Mammary epithelial cell (primary cell): ENCODE results near the gene TMEM9.

Experiments
- CTCF ChIP-seq, 2 donors: IDR thresholded peaks in 1 of 2; conservative IDR thresholded peaks in 1 of 2; 2 replicates each; pipeline ENCODE4 v1.5.1; 2011 to 2012; ENCODE audit warnings: inconsistent platforms in 2 of 2, low read length in 2 of 2, mild to moderate bottlenecking in 2 of 2, control low read depth in 1 of 2, low read depth in 1 of 2; ENCODE audit not compliant: insufficient read depth in 1 of 2; ENCODE audit errors: extremely low read depth in 1 of 2
- EZH2 ChIP-seq: IDR thresholded peaks from 2 replicates; pipeline ENCODE4 v1.6.1; 2012; ENCODE audit warnings: low read length, inconsistent platforms, borderline replicate concordance

- TF ChIP-seq EZH2: no peak
- TF ChIP-seq CTCF (conservative IDR thresholded peaks at IDR 0.05 in 1 of 2, IDR thresholded peaks at IDR 0.05 in 1 of 2; ENCODE audit: extremely low read depth in 1 of 2, insufficient read depth in 1 of 2, low read depth in 1 of 2, low read length in 2 of 2): no peak
Measured at GRCh38 chr1:201191653-201192260, 37.5 kb upstream of the TMEM9 start.
